ENCODE measurements around the gene LCN12.

Gene LCN12, protein sequence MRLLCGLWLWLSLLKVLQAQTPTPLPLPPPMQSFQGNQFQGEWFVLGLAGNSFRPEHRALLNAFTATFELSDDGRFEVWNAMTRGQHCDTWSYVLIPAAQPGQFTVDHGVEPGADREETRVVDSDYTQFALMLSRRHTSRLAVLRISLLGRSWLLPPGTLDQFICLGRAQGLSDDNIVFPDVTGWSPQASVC

DNA sequence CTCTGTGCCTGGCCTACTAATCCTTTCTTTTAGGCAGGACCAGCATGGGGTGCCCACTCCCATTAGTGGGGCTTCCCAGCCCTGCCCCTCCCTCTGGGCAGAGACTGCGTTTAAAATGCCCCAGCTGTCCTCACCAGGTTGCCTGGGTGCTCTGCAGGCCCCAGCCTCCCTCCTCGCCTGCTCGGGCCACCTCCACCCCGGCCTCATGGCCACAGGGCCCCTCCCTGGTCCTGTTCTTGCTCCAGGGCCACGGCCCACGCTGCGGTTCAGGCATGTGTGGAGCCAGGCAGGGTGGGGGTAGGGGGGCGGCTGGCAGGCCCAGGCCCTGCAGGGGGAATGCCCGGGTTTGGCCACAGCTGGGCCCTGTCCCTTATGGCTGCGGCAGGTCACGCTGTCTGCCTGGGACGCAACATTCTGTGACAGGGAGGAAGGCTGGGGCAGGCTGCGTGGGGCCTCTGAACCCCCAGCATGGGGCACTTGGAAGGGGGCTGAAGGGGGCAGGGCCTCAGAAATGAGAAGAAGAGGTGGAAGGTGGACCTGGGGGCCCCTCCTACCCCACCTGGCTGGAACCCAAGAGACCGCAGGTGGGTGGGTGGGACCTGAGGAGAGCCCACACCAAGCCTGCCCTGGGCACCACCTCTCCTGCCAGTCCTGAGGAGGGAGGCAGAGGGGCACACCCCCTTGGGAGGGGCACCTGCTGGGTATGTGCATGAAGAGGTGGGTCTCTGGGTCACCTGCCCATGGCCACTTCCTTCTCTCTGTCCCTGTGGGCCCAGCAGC is at the start of gene LCN12:
TSS of gene LCN12 (plus strand) at position 733 of the 780 bp plus-strand sequence. CDS start 55 bp downstream, outside the sequence.
- DNase-seq = no peak

DNA sequence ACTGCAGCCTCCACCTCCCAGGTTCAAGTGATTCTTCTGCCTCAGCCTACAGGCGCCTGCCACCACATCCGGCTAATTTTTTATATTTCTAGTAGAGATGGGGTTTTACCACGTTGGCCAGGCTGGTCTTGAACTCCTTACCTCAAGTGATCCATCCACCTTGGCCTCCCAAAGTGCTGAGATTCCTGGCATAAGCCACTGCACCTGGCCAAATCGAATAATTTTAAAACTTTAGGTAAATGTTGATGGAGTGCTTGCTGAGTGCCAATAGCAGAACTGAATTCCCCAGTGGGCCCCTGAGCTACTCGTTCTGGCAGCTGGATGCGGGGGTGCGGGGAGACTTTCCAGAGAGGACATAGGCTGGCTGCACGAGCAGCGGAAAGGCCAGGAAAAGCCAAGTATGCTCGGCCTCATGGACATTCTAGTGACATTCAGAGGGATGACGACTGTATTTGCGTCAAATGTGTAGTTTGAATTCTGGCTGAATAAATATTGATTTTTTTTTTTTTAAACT is 49.0 kb upstream of the LCN12 start:
- no peak for DNase-seq

DNA sequence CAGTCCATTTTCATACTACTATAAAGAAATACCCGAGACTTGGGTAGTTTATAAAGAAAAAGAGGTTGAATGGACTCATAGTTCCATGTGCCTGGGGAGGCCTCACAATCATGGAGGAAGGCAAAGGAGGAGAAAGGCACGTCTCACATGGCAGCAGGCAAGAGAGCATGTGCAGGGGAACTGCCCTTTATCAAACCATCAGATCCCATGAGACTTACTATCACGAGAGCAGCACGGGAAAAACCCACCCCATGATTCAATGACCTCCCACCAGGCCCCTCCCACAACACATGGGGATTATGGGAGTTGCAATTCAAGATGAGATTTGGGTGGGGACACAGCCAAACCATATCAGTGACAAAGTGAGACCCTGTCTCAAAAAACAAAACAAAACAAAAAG is 45.8 kb upstream of the LCN12 start:
- no peak for DNase-seq

DNA sequence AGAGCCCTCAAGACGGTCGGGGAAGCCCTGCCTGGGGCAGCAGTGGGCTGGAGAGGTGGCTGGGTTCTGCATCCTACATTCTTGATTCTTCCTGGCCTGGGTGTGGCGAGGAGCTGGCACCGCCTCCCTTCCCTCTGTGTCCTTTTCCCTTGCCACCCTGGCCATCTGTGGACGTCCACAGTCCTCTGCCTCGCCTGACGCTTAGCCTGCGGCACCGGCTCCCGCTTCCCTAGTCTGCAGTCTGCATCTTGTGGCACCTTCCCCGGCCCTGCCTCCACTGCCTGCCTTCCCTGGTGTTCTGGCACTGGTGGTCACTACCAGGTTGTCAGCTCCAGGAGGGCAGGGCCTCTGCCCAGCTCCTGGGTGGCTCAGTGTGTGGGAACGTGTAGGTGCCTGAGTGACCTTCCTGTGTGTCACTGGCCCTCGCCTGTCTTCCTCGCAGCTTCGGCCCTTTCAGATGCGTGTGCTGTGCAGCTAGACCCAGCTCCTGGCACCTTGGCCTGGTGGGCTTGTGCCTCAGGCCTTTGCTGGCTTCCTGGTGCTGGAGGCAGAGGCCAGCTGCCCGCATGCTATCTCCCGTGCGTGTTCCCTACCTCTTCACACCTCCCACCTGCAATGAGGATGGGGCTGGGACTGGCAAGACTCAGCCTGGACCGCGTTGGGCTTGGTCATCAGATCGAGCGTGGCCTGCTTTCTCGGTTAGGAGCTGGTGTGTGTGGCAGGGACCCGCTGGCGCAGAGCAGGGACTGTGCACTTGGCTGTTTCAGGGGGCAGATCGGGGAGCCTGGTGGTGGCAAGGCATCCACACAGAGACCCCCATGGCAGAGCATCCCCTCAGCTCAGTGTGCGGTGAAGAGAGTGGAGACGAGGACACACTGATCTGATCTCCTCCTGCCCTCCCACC is 44.8 kb upstream of the LCN12 start:
- no peak for DNase-seq

DNA sequence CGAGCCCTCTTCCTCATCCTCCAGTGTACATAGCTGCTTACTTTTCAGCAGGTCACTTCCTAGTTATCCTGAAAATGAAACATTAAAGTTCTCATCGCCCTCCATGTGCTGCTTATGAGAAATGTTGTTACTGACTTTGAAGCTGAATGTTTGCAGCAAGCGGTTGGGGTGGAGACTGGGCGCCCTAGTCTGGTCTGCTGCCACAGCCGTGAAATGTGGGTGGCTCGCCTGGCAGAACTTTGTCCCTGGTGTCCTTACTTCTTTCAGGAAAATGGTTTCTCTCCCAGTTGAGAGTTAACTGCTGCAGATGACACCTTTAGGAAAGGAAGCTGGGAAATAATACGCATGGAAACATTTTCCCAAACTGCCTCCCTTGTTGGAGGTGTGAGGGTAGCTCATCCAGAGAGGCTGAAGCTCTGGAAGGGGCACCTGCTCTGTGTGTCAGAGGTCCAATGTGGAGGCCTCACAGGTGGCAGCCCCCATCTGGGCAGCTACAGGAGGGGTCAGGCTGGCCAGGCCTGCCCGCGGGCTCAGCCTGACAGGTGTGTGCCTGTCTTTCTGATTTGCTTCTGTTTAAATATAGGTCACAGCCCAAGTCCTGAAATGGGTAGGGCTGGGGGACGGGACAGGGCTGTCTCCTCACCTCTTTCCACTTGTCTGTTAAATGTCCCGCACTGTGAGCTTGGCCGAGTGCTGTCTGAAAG is 41.7 kb upstream of the LCN12 start:
- no peak for DNase-seq

DNA sequence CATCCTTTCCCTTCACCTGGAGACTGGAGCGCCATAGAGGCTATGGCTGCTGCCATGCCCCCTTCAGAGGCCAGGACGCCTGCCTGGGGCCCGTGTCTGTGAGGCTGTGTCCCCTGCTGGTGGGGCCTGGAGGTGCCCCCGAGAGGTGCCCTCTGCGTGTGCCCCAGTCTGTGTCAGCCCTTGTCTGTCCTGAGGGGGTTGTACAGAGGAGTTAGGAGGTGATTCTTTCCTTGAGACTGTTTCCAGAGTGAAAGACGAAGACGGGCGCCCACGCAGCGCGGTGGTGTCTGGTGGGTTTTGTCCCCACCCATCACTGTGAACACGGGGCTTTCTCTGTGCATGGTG is 41.2 kb upstream of the LCN12 start:
- no peak for DNase-seq

DNA sequence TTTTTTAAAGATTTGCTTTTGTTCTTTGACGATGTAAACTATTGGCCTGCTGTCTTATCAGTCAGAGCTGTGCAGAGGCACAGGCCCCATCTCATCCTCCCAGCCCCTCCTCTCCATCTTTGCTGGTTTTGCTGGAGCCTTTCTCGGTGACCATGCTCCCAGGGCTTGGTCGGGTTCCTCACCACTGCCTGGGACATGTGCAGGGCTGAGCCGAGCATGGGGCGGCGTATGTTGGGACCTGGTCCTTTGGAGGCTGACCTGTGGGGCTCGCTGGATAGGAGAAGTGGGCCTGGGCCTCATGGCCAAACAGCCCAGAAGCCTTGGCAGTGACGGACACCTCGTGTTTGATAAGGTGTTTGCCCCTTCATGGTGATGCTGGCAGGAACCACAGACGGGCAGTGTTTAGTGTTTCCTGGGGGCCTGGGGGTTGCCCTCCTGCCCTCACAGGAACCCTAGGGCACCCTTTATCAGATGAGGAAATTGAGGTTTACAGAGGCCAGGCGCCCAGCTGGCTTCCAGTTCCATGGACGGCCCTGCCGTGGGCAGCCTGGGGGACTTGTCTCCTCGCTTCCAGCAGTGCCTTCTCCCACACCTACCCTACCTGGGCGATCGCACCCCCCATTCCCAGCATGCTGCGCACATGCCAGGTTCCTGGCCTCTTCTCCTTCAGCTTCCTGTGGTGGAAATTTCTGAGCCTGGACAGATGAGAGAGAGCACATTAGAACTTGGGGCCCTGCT is 38.2 kb upstream of the LCN12 start:
- no peak for DNase-seq

DNA sequence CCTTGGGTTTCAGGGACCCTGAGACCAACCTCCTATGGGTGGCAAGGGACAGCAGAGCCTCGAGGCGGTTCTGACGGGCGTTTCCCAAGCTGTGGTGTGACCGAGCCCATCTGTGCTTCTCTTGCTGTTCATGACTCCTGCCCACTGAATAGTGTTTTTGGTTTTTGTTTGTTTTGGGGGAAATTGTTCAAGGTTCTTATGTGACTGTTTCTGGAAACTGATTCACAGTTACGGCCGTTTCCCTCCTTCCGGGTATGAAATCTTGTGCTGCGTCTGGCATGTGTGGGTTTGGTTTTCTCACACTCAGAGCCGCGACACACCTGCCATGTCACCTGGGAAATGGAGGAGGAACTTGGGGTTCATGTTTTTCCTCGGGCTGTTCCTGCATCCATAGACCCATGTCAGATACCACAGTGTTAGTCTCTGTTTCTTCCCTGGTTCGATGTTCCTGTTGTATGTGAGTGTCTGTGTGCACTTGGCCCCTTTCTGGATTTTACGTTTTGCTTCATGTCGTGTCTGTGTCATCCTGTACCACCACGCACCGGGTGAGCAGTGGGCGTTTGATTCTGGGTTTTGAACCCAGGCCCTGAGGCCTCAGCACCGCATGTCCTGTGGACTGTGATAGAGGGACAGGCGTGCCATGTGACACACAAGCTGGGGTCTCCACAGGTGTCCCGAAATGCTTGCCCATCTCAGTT is 36.3 kb upstream of the LCN12 start:
- no peak for DNase-seq

DNA sequence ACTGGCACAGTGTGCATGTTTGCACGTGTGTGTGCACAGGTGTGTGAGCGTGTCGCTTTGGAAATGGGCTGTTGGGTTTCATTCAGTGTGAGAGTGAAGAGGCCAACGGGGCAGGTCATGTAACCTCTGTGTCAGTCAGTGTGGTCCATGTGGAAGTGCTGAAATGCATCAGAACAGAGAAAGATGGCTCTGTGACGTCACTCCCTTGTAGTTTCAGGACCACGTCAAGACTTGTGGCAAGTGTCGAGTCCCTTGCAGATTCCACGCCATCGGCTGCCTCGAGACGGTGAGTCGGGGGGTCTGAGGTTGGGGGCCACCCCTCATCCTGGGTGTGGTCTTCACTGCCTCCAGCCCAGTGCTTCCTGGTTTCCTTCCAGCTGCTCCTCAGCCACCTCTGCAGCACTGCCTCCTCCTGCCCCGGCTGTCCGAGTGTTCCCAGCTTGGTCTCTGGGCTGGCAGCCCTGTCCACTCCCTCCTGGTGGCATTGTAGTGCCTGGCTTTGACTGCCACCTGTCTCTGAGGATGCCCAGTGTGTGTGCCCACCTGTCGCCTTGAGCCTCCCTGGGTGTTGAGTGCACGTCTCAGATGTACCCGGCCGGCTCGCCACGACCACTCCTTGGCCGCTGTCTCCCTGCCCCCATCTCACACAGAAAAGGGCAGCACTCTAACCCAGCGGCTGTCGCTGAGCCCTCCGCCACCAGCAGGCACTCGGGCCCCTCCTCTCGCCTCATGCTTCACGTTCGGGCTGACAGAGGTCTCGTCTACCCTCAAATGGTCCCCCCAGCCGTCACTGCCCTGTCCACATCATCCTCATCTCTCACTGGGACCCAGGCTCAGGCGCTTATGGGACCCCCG is 35.5 kb upstream of the LCN12 start:
- DNase-seq = no peak

DNA sequence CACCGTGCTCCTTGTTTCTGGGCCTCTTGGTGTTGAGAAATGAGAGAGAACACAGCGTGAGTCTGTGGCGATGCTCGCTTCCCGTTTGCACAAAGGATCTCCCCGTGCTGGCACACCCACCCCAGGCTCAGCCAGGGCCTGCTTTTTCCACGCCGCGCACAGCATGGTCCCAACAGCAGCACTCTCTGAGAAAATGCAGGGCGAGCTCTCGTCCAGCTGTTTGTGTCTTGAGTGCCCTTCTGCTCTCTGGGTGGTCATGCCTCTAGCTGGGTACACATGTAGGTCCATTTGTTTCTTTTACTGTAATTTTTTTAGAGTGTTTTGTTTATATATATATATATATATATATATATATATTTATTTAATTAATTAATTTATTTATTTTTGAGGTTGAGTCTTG is 34.2 kb upstream of the LCN12 start:
- DNase-seq = no peak

DNA sequence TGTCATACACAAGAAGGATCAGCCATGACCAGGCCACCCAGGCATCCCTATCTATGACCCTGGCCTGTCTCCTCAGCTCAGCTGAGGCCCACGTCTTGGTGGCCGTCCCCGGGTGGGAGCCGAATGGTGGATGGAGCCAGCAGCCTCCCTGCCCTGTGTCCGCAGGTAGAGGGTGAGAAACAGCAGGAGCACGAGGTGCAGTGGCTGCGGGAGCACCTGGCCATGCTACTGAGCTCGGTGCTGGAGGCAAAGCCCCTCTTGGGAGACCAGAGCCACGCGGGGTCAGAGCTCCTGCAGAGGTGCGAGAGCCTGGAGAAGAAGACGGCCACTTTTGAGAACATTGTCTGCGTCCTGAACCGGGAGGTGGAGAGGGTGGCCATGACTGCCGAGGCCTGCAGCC is 32.0 kb upstream of the LCN12 start:
- DNase-seq = no peak

DNA sequence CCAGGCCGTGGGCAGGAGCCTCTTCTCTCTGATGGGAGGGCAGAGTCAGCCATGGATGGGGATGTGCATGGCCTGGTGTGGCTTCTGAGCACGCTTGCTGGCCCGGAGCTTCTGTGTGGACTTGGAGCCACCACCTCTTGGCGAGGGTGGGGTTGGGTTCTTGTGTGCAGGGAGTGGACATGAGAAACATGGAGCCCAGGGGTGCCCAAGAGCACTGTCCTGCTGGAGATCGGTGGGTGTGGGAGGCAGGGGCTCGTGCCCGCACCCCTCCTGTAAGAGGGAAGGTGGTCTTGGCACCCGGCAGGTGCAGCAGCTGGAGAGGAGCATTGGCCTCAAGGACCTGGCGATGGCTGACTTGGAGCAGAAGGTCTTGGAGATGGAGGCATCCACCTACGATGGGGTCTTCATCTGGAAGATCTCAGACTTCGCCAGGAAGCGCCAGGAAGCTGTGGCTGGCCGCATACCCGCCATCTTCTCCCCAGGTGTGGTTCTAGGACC is 31.3 kb upstream of the LCN12 start:
- DNase-seq = no peak

DNA sequence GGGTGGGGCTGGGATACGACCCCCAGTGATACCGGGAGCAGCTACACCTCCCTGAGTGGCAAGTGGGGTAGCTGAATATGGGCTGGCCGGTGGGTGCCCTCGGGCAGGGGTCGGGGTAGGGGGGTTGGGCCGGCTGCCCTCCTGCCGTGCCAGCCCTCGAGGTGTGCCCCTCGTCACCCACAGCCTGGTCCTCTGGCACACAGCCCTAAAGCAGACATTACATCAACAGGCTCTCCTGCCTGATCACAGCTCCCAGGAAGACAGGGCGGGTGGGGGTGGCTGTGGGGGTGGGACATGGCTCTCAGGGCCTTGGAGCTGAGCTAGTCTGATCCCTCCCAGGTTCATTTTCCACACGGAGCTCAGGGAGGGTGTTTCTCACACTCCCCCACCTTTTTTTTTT is 30.8 kb upstream of the LCN12 start:
- DNase-seq = no peak

DNA sequence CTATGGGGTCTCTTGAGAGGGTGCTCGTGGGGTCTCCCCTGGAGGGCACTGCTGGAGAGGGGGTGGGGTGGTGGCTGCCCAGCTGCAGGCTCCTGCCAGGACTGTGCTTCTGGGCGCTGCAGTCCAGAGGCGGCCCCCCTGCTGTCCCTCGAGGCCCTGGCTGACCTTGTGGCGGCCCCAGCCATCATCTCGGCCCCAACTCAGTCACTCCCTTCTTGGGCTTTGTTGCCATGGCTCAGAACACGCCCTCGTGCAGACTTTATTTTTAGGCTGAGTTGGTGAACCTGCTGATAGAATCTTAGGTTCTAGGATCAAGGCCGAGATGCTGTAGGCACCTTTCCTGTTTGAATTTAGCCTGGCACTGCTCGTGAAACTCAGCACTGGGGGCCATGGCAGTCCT is 30.4 kb upstream of the LCN12 start:
- no peak for DNase-seq

DNA sequence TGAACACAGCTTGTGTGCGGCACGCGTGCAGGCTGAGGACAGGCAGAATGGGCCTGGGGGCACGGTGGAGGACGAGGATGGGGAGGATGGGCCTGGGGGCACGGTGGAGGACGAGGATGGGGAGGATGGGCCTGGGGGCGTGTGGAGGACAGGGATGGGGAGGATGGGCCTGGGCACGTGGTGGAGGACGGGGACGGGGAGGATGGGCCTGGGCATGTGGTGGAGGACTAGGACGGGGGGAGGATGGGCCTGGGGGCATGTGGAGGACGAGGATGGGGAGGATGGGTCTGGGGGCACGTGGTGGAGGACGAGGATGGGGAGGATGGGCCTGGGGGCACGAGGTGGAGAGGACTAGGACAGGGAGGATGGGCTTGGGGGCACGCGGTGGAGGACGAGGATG is 29.5 kb upstream of the LCN12 start:
- no peak for DNase-seq

DNA sequence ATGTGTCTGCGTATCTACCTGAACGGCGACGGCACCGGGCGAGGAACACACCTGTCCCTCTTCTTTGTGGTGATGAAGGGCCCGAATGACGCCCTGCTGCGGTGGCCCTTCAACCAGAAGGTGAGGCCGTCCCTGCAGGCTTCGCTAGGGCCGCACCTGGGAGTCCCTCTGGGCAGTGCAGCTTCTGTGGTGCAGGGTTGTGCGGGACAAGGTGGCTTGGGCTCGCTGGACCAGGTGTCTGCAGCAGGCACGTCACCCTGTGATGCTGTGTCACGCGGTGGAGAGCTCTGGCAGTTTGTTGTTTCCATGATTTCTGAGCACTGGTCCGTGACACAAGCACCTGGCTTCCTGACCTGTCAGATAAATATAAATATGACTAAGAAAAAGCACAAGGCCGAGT is 28.2 kb upstream of the LCN12 start:
- DNase-seq = no peak

DNA sequence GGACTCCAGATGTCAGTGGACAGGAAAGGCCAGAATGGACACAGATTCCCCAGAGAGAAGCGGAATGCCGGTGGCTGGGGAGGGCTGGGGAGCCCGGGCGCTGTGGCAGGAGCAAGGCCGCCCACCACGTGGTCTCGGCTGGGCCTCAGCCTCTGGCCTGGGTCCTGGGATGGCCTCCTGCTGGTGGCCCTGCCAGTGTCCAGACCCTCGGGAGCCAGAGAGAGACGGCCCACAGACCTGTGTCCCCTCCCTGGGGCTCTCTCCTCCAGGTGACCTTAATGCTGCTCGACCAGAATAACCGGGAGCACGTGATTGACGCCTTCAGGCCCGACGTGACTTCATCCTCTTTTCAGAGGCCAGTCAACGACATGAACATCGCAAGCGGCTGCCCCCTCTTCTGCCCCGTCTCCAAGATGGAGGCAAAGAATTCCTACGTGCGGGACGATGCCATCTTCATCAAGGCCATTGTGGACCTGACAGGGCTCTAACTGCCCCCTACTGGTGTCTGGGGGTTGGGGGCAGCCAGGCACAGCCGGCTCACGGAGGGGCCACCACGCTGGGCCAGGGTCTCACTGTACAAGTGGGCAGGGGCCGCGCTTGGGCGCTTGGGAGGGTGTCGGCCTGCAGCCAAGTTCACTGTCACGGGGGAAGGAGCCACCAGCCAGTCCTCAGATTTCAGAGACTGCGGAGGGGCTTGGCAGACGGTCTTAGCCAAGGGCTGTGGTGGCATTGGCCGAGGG is 26.5 kb upstream of the LCN12 start:
- DNase-seq = no peak

DNA sequence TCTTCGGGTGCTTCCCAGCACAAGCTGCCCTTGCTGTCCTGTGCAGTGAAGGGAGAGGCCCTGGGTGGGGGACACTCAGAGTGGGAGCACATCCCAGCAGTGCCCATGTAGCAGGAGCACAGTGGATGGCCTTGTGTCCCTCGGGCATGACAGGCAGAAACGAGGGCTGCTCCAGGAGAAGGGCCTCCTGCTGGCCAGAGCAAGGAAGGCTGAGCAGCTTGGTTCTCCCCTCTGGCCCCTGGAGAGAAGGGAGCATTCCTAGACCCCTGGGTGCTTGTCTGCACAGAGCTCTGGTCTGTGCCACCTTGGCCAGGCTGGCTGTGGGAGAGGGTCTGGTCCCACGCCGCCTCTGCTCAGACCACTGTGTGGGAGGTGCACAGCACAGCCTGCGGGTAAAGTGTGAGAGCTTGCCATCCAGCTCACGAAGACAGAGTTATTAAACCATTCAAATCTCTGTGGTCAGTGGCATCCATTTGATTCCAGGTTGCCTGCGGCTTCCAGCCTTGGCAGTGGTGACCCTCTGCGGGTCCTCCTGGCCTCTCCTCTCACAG is 25.8 kb upstream of the LCN12 start:
- DNase-seq = no peak

DNA sequence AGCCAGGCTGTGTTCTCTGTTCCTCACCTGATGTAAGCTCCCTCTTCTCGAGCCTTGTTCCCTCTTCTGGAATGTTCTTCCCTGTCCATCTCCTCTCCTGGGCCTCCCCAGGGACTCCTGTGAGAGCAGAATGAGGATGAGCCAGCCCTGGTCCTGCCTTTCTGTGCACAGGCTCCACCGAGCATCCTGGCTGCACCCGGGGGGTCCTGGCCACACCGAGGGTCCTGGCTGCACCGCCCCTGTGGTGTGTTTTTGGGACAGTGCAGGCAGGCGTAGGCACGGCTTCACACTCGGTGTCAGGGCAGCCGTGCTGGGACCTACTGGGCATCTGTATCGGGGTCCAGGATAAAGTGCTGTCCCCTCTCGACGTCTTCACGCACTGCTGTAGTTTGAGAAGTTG is 25.3 kb upstream of the LCN12 start:
- DNase-seq = no peak
